ENCODE data around the gene PCDHB11.
"Not testable (repeated sequence)": the region's sequence is repeated elsewhere in the genome, so short reads cannot be mapped to it uniquely, and the experiment has no call there.

Gene PCDHB11

GRCh38 chr5:141234109-141234667 lies 34.8 kb downstream of the PCDHB11 start:
- FAIRE-seq (no peak), DNase-seq (ENCODE audit: extremely low spot score, insufficient read length, low read depth) (no peak)

GRCh38 chr5:141235922-141236321 lies 36.5 kb downstream of the PCDHB11 start:
- FAIRE-seq; DNase-seq (ENCODE audit: extremely low spot score, insufficient read length, low read depth): not testable (repeated sequence)

GRCh38 chr5:141236516-141237313 lies 37.3 kb downstream of the PCDHB11 start:
- FAIRE-seq (no peak), DNase-seq (ENCODE audit: extremely low spot score, insufficient read length, low read depth) (no peak)

- FAIRE-seq (no peak), DNase-seq (ENCODE audit: extremely low spot score, insufficient read length, low read depth) (no peak)
These were observed 42.1 kb downstream of the PCDHB11 start for GRCh38 chr5:141241496-141241895.

DNA sequence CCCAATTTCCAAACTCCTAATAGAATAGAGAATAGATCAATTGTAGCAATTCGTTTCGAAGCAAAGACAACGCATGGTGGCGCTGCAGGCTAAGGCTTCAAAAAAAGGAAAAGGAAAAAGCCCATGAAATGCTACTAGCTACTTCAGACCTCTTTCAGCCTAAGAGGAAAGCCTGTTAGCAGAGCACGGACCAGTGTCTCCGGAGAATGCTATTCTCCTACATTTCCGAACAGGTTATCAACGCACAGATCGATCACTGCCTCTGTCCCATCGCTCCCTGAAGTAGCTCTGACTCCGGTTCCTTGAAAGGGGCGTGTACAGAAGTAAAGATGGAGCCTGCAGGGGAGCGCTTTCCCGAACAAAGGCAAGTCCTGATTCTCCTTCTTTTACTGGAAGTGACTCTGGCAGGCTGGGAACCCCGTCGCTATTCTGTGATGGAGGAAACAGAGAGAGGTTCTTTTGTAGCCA lies 45.9 kb downstream of the PCDHB11 start, which contains the start of gene PCDHB15:
Gene PCDHB15, plus strand, starts transcription at position 146 of the 468 bp plus-strand sequence. Its CDS starts 184 bp downstream, at position 330.
- FAIRE-seq (no peak), DNase-seq (ENCODE audit: extremely low spot score, insufficient read length, low read depth) (no peak)

- not testable (repeated sequence) for DNase-seq (ENCODE audit: extremely low spot score, insufficient read length, low read depth); FAIRE-seq
These were observed 47.5 kb downstream of the PCDHB11 start for GRCh38 chr5:141246971-141247370.

GRCh38 chr5:141247434-141247833 lies 48.0 kb downstream of the PCDHB11 start:
- DNase-seq (ENCODE audit: extremely low spot score, insufficient read length, low read depth); FAIRE-seq: not testable (repeated sequence)

DNA sequence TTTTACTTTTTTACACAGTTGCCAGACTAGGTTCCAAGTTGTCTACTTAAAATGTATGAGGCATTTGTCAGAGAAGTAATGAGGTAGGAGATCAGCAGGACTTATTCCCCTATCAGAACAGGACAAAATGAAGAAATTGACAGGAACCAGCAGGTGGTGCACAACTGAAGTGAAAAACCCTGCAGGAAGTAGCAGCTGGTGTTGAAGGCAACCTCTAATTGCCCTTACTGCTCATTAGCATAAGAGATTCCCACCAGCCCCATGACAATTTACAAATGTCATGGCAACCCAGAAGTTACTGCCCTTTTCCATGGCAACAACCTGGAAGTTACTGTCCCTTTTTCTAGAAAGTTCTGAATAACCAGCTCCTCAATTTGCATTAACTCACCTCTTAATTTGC lies 51.1 kb downstream of the PCDHB11 start:
- FAIRE-seq (no peak), DNase-seq (ENCODE audit: extremely low spot score, insufficient read length, low read depth) (no peak)
